ENCODE results near the gene PUS3. TPM values are rescaled to one million over a fixed set of nuclear protein-coding genes. Genes with fewer than 3 reads are reported as not detected.
A peak's percentile ranks its signal among the peaks of the same experiment; 100 is the strongest.

Gene PUS3
- total RNA-seq, 4 donors from 2014 or later = 7.3 to 12.2 (median 9.5) TPM

DNA sequence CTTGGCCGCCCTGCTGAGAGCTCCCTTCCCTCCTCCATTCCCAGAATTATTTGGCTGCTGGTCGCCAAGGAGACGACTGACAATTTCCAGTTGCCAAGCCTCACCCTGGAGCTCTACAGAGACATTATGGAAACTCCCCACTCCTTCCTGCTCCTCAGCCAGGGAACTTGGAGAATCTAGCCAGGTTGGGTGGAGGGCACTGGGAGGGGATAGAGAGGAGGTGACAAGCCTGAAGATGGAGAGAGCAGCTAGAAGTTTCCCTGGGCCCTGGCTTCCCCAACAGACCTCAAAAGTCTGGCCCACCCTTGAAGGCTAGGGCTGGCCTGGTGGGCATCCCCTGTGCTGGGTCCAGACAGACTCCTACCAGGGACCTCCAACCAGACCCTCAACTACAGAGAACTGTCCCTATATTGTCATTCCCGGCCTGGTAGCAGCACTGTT, 36.1 kb upstream of the PUS3 start:
- DNase-seq (ENCODE audit: low spot score) = no peak
- peak; percentile 68 for ATAC-seq (ENCODE audit: low FRiP score)
- TF ChIP-seq, protein P1, sequence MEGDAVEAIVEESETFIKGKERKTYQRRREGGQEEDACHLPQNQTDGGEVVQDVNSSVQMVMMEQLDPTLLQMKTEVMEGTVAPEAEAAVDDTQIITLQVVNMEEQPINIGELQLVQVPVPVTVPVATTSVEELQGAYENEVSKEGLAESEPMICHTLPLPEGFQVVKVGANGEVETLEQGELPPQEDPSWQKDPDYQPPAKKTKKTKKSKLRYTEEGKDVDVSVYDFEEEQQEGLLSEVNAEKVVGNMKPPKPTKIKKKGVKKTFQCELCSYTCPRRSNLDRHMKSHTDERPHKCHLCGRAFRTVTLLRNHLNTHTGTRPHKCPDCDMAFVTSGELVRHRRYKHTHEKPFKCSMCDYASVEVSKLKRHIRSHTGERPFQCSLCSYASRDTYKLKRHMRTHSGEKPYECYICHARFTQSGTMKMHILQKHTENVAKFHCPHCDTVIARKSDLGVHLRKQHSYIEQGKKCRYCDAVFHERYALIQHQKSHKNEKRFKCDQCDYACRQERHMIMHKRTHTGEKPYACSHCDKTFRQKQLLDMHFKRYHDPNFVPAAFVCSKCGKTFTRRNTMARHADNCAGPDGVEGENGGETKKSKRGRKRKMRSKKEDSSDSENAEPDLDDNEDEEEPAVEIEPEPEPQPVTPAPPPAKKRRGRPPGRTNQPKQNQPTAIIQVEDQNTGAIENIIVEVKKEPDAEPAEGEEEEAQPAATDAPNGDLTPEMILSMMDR (IDR thresholded peaks at IDR 0.05) = no peak

GRCh38 chr11:125938418-125938817, 35.4 kb upstream of the PUS3 start:
- DNase-seq (ENCODE audit: low spot score) (no peak), ATAC-seq (ENCODE audit: low FRiP score) (no peak)
- TF ChIP-seq, protein P1 (IDR thresholded peaks at IDR 0.05) = no peak

- TF ChIP-seq, protein P1 (IDR thresholded peaks at IDR 0.05) = no peak
- DNase-seq (ENCODE audit: low spot score) (no peak), ATAC-seq (ENCODE audit: low FRiP score) (no peak)
Measured at GRCh38 chr11:125935618-125936199, 32.7 kb upstream of the PUS3 start.

DNA sequence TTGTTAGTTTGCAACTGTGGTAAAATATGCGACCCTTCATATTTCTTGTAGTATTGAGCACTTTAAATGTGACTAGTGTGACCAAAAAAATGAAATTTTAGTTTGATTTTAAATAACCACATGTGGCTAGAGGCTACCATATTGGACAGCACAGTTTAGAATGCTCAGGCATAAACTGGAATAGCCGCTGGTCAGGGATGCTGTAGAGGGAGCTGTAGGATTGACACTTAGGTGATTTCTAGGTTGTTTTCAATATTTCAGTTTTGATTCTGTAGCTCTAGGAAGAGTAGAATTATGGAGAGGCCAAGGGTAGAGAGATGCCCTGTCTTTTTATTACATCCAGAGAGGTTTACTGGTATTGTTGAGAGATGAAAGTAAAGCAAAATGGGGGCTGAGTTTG, 32.0 kb upstream of the PUS3 start:
- TF ChIP-seq, protein P1 (IDR thresholded peaks at IDR 0.05) = no peak
- ATAC-seq (ENCODE audit: low FRiP score) (no peak), DNase-seq (ENCODE audit: low spot score) (no peak)

- TF ChIP-seq, protein P1 (IDR thresholded peaks at IDR 0.05) = no peak
- no peak for DNase-seq (ENCODE audit: low spot score)
- ATAC-seq (ENCODE audit: low FRiP score) = no peak
Measured at GRCh38 chr11:125934473-125934872, 31.5 kb upstream of the PUS3 start.

DNA sequence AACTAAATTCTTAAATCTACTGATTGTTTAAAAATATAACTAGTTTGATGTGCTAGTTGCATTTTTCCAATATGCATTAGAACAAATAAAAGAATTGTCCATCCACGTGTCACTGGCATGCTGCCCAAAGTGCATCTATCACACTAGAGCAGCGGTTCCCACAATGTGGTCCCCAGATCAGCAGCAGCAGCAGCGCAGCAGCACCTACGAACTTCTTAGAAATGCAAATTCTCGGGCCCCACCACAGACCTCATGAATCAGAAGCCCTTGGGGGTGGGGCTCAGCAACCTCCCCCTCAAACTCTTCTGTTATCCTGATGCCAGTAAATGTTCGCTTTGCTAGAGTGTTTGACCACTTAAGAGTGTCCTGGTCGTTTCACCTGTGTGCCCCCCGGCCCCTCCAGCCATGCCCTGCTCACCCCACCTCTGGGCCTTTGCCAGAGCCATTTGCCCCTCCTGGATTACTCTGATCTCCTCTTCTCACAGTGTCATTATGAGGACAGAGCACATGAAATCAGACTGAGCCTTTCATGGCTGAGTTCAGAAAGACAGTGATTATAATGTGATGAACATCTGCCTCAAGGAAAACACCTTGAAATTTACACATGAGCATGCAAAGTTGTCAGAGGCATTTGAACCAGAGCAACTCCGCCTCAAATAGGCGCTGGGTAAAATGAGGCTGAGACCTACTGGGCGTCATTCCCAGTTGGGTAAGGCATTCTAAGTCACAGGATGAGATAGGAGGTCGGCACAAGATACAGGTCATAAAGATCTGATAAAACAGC, 30.2 kb upstream of the PUS3 start:
- no peak for ATAC-seq (ENCODE audit: low FRiP score)
- TF ChIP-seq, protein P1 (IDR thresholded peaks at IDR 0.05) = no peak
- no peak for DNase-seq (ENCODE audit: low spot score)

GRCh38 chr11:125932301-125932700, 29.3 kb upstream of the PUS3 start:
- TF ChIP-seq, protein P1 (IDR thresholded peaks at IDR 0.05) = no peak
- ATAC-seq (ENCODE audit: low FRiP score) (no peak), DNase-seq (ENCODE audit: low spot score) (no peak)
